K562 (cell line): ENCODE data around the gene PIK3CB. TPM values are rescaled to one million over a fixed set of nuclear protein-coding genes. Genes with fewer than 3 reads are reported as not detected.

Source experiments
- ATAC-seq: fragments of 200-7000 bp; cut with Tn5 transposase; 3 replicates; pipeline ENCODE4 v1.9.1; 2020; ENCODE audit warnings: moderate library complexity
- BruUV-seq: library from RNA; stranded (reverse); fragments of 400-500 nt; replicated peaks from 2 replicates; lab custom pipeline; 2021; lab: Mats Ljungman, UMichigan
- CTCF ChIA-PET: fragments of 300-600 bp; formaldehyde crosslinking; extraction: SDS; loops from one replicate; lab custom pipeline; 2021; ENCODE audit warnings: low intra/inter-chr PET ratio; lab: Yijun Ruan, JAX
- POLR2A ChIA-PET: fragments of 300-600, 350-650 bp; sonication (Branson Sonifier 250); formaldehyde crosslinking; extraction: SDS; loops from one replicate; lab custom pipeline; 2021; ENCODE audit warnings: antibody characterized with exemption, inconsistent platforms; lab: Yijun Ruan, JAX
- DNase-seq, 4 experiments: peaks; one replicate each; pipeline versions ENCODE4 v3.0.0 to v3.0.0-alpha.2; 2011 to 2018; ENCODE audit warnings: low spot score in 3 of 4, mixed read lengths in 3 of 4; ENCODE audit errors: extremely low read depth in 1 of 4
- FAIRE-seq: peaks from 2 replicates; lab custom pipeline; 2011; peaks lifted over from hg19 to GRCh38; lab: Jason Lieb, UNC
- H2AFZ ChIP-seq: 2 replicates; pipeline ENCODE4 v1.6.0; 2011; ENCODE audit warnings: low read depth, low read length, control low read depth, inconsistent platforms
- H3K27ac ChIP-seq: fragments of 200-600 bp; 3 replicates; pipeline ENCODE4 v1.8.0; 2011; ENCODE audit warnings: low read depth, mild to moderate bottlenecking, control low read depth, inconsistent platforms, low read length, moderate library complexity, mixed read lengths; ENCODE audit errors: extremely low read depth
- H3K27me3 ChIP-seq, 2 experiments: fragments of 300-600 bp in 1 of 2; 2 replicates in 1 of 2; 3 replicates in 1 of 2; pipeline versions ENCODE4 v1.6.0 to v1.8.0; 2011; ENCODE audit warnings: inconsistent platforms in 2 of 2, low read length in 2 of 2, mild to moderate bottlenecking in 1 of 2, mixed read lengths in 1 of 2, moderate library complexity in 1 of 2; ENCODE audit not compliant: control insufficient read depth in 2 of 2, insufficient read depth in 2 of 2
- H3K36me3 ChIP-seq: fragments of 300-600 bp; 3 replicates; pipeline ENCODE4 v1.8.0; 2011; ENCODE audit warnings: mild to moderate bottlenecking, low read length, inconsistent platforms; ENCODE audit not compliant: control insufficient read depth, insufficient read depth
- H3K4me1 ChIP-seq, 2 experiments: fragments of 200-600 bp in 1 of 2; replicated peaks in 1 of 2; 2 replicates in 1 of 2; 3 replicates in 1 of 2; pipeline versions ENCODE4 v1.5.1 to v1.8.0; 2011; ENCODE audit warnings: inconsistent platforms in 2 of 2, low read length in 2 of 2, mild to moderate bottlenecking in 1 of 2, mixed read lengths in 1 of 2, moderate library complexity in 1 of 2; ENCODE audit not compliant: control insufficient read depth in 2 of 2, insufficient read depth in 2 of 2
- H3K4me2 ChIP-seq: 2 replicates; pipeline ENCODE4 v1.6.1; 2011; ENCODE audit warnings: low read length, control low read depth, inconsistent platforms, mixed read lengths; ENCODE audit not compliant: insufficient read depth
- H3K4me3 ChIP-seq: fragments of 200-600 bp; sonication (generic), shearing (Covaris generic); 2 replicates; pipeline ENCODE4 v1.5.1; 2016; ENCODE audit warnings: control low read depth, inconsistent platforms
- H3K79me2 ChIP-seq: fragments of 200-600 bp; 3 replicates; pipeline ENCODE4 v1.8.0; 2011; ENCODE audit warnings: low read length, inconsistent platforms; ENCODE audit not compliant: control insufficient read depth, insufficient read depth
- H3K9ac ChIP-seq, 2 experiments: 2 replicates each; pipeline versions ENCODE4 v1.6.0 to v1.6.1; 2011; ENCODE audit warnings: low read depth in 2 of 2, low read length in 2 of 2, control low read depth in 1 of 2, inconsistent platforms in 1 of 2, mild to moderate bottlenecking in 1 of 2, mixed read lengths in 1 of 2; ENCODE audit not compliant: insufficient read depth in 1 of 2
- H3K9me1 ChIP-seq: one replicate; pipeline ENCODE4 v1.6.0; 2011; ENCODE audit warnings: inconsistent platforms, mild to moderate bottlenecking, low read length, moderate library complexity; ENCODE audit not compliant: control insufficient read depth, insufficient read depth
- H3K9me3 ChIP-seq: replicated peaks from 2 replicates; pipeline ENCODE4 v1.5.1; 2011; ENCODE audit warnings: low read depth, low read length, inconsistent platforms; ENCODE audit not compliant: control insufficient read depth, insufficient read depth
- H4K20me1 ChIP-seq: replicated peaks from 2 replicates; pipeline ENCODE4 v1.6.1; 2011; ENCODE audit warnings: low read length, inconsistent platforms, mixed read lengths; ENCODE audit not compliant: control insufficient read depth, insufficient read depth
- CC2D1A ChIP-seq: fragments of 450-650 bp; IDR thresholded peaks from 2 replicates; pipeline ENCODE4 v1.6.1; 2017; ENCODE audit warnings: mild to moderate bottlenecking
- CXXC5 ChIP-seq: fragments of 250-450 bp; sonication (Bioruptor Pico); IDR thresholded peaks from 2 replicates; pipeline ENCODE4 v1.8.0; 2022; ENCODE audit warnings: inconsistent platforms, mild to moderate bottlenecking, moderate library complexity
- DMBX1 ChIP-seq: fragments of 250-450 bp; sonication (Bioruptor Pico); IDR thresholded peaks from 2 replicates; pipeline ENCODE4 v1.8.0; 2022; ENCODE audit warnings: inconsistent platforms, mild to moderate bottlenecking, moderate library complexity, borderline replicate concordance
- E4F1 ChIP-seq: fragments of 250-450 bp; sonication (Bioruptor Pico); IDR thresholded peaks from 2 replicates; pipeline ENCODE4 v1.5.0; 2021; ENCODE audit warnings: mild to moderate bottlenecking, borderline replicate concordance
- KAT7 ChIP-seq: sonication (generic); formaldehyde crosslinking; IDR thresholded peaks from 2 replicates; pipeline ENCODE4 v1.8.0; 2022; ENCODE audit warnings: missing genetic modification reagents, mild to moderate bottlenecking, borderline replicate concordance
- MYC ChIP-seq, 2 experiments: fragments of 250-450 bp in 1 of 2; sonication (Bioruptor Pico) in 1 of 2; IDR thresholded peaks; 2 replicates each; pipeline versions ENCODE4 v1.5.1 to v1.6.1; 2012 to 2021; ENCODE audit warnings: low read depth in 2 of 2, borderline replicate concordance in 1 of 2, improper control_type of control experiment in 1 of 2, low read length in 1 of 2, mild to moderate bottlenecking in 1 of 2, moderate library complexity in 1 of 2
- NFIC ChIP-seq: fragments of 450-650 bp; IDR thresholded peaks from 2 replicates; pipeline ENCODE4 v1.6.1; 2017; ENCODE audit warnings: mild to moderate bottlenecking, inconsistent platforms
- SNRNP70 ChIP-seq: fragments of 200-400 bp; formaldehyde crosslinking; optimal IDR thresholded peaks from 2 replicates; pipeline ENCODE3; 2017; ENCODE audit warnings: low read depth, low read length
- SRSF7 ChIP-seq: fragments of 200-400 bp; formaldehyde crosslinking; optimal IDR thresholded peaks from 2 replicates; pipeline ENCODE3; 2017; ENCODE audit warnings: mild to moderate bottlenecking, low read depth, low read length
- ZNF3 ChIP-seq: fragments of 250-450 bp; sonication (Bioruptor Pico); IDR thresholded peaks from 2 replicates; pipeline ENCODE4 v1.5.0; 2021; ENCODE audit warnings: mild to moderate bottlenecking, moderate library complexity
- WGBS: fragments of 100-300 bp; shearing (Covaris generic); methylation state at CpG from one replicate; pipeline ENCODE4 v1.1.6; 2016; ENCODE audit warnings: low coverage, mixed read lengths; ENCODE audit not compliant: insufficient coverage; ENCODE audit errors: missing lambda C conversion rate; 5-methylcytosine and 5-hydroxymethylcytosine counted together
- in situ Hi-C: fragments of 300-500 bp; cut with MboI; formaldehyde crosslinking; loops from 4 replicates; pipeline ENCODE4 v1.15.0; 2018; ENCODE audit warnings: inconsistent platforms, mixed read lengths
- intact Hi-C: fragments of 100-400 bp; cut with micrococcal nuclease; formaldehyde crosslinking; loops from 2 replicates; pipeline ENCODE4 v1.14.2; 2022
- polyA plus RNA-seq, 8 experiments: library from polyadenylated mRNA; depleted of rRNA in 4 of 8; stranded (reverse) in 5 of 8; unstranded in 3 of 8; fragments of >200 nt; fragmentation: Nextera tagmentation in 2 of 8; fragmentation: Illumina TruSeq in 1 of 8; extraction: Ambion mirVana in 2 of 8; extraction: Trizol in 1 of 8; gene quantifications; 2 replicates each; pipeline versions ENCODE4 v1.2.1 to v1.2.3, GENCODE V29; 2011 to 2014; ENCODE audit warnings: inconsistent platforms in 1 of 8, missing spikeins in 1 of 8
- total RNA-seq, 7 experiments: library from RNA; depleted of rRNA in 6 of 7; stranded (reverse); fragments of >200 nt in 6 of 7; fragmentation: Illumina TruSeq in 2 of 7; extraction: Trizol in 2 of 7; gene quantifications; 2 replicates each; pipeline versions ENCODE4 v1.2.1 to v1.2.3, GENCODE V29; 2011 to 2021; ENCODE audit warnings: low replicate concordance in 1 of 7
- TF ChIP-seq, protein P1 (sequence below): fragments of 250-450 bp; sonication (Bioruptor Pico); IDR thresholded peaks from 2 replicates; pipeline ENCODE4 v1.5.0; 2020; ENCODE audit warnings: mild to moderate bottlenecking

Gene PIK3CB
- total and polyA plus RNA-seq, 9 of the 15 experiments (the other 6 are each of a cell fraction or from before 2014, with no cell fraction given), result 15.3 to 62.6 (median 28.3) TPM

DNA sequence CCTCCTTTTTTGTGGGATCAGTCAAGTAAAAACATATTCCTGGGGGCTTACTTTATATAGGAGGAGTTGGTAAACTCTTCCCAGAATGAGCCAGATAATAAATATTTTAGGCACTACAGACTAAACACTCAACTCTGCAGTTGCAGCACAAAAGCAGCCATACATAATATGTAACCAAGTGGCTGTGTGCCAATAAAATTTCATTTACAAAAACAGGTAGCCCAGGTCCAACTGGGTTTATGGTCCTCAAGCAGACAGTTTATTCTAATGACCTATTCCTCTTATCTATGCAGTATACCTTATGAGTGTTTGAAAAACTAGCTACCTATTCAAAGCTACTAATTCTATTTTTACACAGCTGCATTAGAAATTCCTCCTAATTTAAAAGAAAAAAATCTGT, 164.3 kb downstream of the PIK3CB start:
- H3K79me2 ChIP-seq, result peaks cover 14% of the 10 kb centered on the region; the same call in 1 of the 3 replicates
- H3K9me3 ChIP-seq, result 0 out of 2 replicates have a peak, but pooled peaks cover 3% of the 10 kb centered on the region
- no peak for ATAC-seq
- no peak overlapping the region for H3K9ac ChIP-seq
- H2AFZ ChIP-seq, result no peak overlapping the region
- intact Hi-C loops (no loop called here), in situ Hi-C loops (no loop called here)
- no peak overlapping the region for H3K4me2 ChIP-seq
- no TSS peak for BruUV-seq
- no peaks in the 10 kb centered on the region for H3K27me3 ChIP-seq
- H3K4me3 ChIP-seq, result no peak overlapping the region
- POLR2A ChIA-PET, result interaction anchor here (0.6 to 1.5 kb wide), 2 partner anchors 8 to 1932 kb away, joined by 3 to 7 read pairs; no protein-coding TSS in a partner anchor
- CTCF ChIA-PET, result no interaction called here
- peaks cover 0 to 7% of the 10 kb centered on the region in 2 experiments; a peak in 1 of 5 replicates for H3K4me1 ChIP-seq
- TF ChIP-seq ZNF3 (CRISPR knock-in tag) (no peak), NFIC (peak; percentile 27)
- no peaks in the 10 kb centered on the region for H4K20me1 ChIP-seq
- H3K9me1 ChIP-seq, result no peaks in the 10 kb centered on the region
- peaks cover 81% of the 10 kb centered on the region for H3K36me3 ChIP-seq
- no peak for FAIRE-seq
- no peak overlapping the region for H3K27ac ChIP-seq
- no peak for DNase-seq

DNA sequence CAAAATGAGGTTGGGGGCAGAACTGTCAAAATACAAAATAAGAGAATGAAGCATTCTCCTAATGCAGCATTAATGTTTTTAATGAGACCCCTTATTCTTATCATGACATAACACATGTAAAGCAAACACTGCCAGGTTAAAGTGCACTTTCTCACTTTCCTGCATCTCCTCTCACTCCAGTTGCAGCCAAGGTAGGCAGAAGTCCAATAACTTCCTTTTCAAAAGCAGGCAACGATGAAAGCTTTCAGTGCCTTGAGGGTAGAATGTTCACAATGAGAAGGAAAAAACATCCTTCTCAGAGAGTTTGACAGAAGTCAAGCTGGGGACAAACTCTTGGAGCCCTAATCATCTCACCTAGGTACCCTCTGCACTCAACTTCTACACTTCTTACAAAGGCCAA, 166.6 kb downstream of the PIK3CB start:
- peaks cover 6% of the 10 kb centered on the region; the same call in 1 of the 3 replicates for H3K79me2 ChIP-seq
- ATAC-seq (no peak), FAIRE-seq (no peak), DNase-seq (no peak)
- no peaks in the 10 kb centered on the region for H3K9me1 ChIP-seq
- H3K27me3 ChIP-seq, result no peaks in the 10 kb centered on the region
- no peak overlapping the region for H2AFZ ChIP-seq
- in situ Hi-C loops, result no loop called here
- no peak overlapping the region for H3K4me3 ChIP-seq
- intact Hi-C loops, result no loop called here
- H3K4me1 ChIP-seq, result no peaks in the 10 kb centered on the region
- H4K20me1 ChIP-seq, result no peaks in the 10 kb centered on the region
- H3K9ac ChIP-seq, result no peak overlapping the region
- no peaks in the 10 kb centered on the region for H3K9me3 ChIP-seq
- no peak overlapping the region for H3K4me2 ChIP-seq
- peaks cover 83% of the 10 kb centered on the region for H3K36me3 ChIP-seq
- 73% methylated on average over 1 of the region's 1 CpG for WGBS
- ChIA-PET POLR2A (interaction anchor here (0.6 kb wide), 1 partner anchor 559 kb away, joined by 3 read pairs; no protein-coding TSS in a partner anchor), CTCF (no interaction called here)
- H3K27ac ChIP-seq, result no peak overlapping the region
- no TSS peak for BruUV-seq
- no peak for TF ChIP-seq SNRNP70
- no peak for TF ChIP-seq SRSF7
- TF ChIP-seq MYC (IDR thresholded peaks at IDR 0.05; ENCODE audit: low read depth, low read length), result no peak
- TF ChIP-seq MYC (CRISPR knock-in tag; IDR thresholded peaks at IDR 0.05; ENCODE audit: borderline replicate concordance, low read depth), result no peak
- TF ChIP-seq, protein P1, sequence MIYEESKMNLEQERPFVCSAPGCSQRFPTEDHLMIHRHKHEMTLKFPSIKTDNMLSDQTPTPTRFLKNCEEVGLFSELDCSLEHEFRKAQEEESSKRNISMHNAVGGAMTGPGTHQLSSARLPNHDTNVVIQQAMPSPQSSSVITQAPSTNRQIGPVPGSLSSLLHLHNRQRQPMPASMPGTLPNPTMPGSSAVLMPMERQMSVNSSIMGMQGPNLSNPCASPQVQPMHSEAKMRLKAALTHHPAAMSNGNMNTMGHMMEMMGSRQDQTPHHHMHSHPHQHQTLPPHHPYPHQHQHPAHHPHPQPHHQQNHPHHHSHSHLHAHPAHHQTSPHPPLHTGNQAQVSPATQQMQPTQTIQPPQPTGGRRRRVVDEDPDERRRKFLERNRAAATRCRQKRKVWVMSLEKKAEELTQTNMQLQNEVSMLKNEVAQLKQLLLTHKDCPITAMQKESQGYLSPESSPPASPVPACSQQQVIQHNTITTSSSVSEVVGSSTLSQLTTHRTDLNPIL, result no peak
- TF ChIP-seq KAT7 (CRISPR knock-in tag), result no peak
- TF ChIP-seq DMBX1 (CRISPR knock-in tag), result no peak
- TF ChIP-seq CXXC5 (CRISPR knock-in tag), result no peak
- TF ChIP-seq E4F1 (CRISPR knock-in tag), result no peak
- TF ChIP-seq CC2D1A, result no peak
